Immature natural killer cell (primary cell): Measurements from ENCODE around the gene TRAPPC14. TPM values are rescaled to one million over a fixed set of nuclear protein-coding genes. Genes with fewer than 3 reads are reported as not detected.

Source experiments
- DNase-seq, 3 donors: peaks; one replicate each; pipeline ENCODE4 v3.0.0; 2022; ENCODE audit warnings: mixed read lengths in 1 of 3
- H3K27ac Mint-ChIP-seq, 6 donors: one replicate each; pipeline ENCODE4 v1.8.0; 2020; ENCODE audit warnings: mixed read lengths in 6 of 6, mild to moderate bottlenecking in 5 of 6, inconsistent platforms in 4 of 6, moderate library complexity in 3 of 6
- H3K27me3 Mint-ChIP-seq, 3 donors: one replicate each; pipeline ENCODE4 v1.8.0; 2020 to 2021; ENCODE audit warnings: low read depth in 3 of 3, mild to moderate bottlenecking in 3 of 3, mixed read lengths in 3 of 3, moderate library complexity in 3 of 3, inconsistent platforms in 1 of 3
- H3K36me3 Mint-ChIP-seq, 3 donors: one replicate each; pipeline ENCODE4 v1.8.0; 2020; ENCODE audit warnings: mixed read lengths in 3 of 3, inconsistent platforms in 2 of 3, mild to moderate bottlenecking in 2 of 3
- H3K4me1 Mint-ChIP-seq, 2 donors: one replicate each; pipeline ENCODE4 v1.8.0; 2020; ENCODE audit warnings: inconsistent platforms in 2 of 2, mild to moderate bottlenecking in 2 of 2, mixed read lengths in 2 of 2, moderate library complexity in 1 of 2
- H3K4me3 Mint-ChIP-seq, 5 donors: one replicate each; pipeline ENCODE4 v1.8.0; 2020; ENCODE audit warnings: mild to moderate bottlenecking in 5 of 5, mixed read lengths in 5 of 5, inconsistent platforms in 3 of 5, moderate library complexity in 3 of 5
- H3K9me3 Mint-ChIP-seq, 6 donors: one replicate each; pipeline ENCODE4 v1.8.0; 2020; ENCODE audit warnings: mild to moderate bottlenecking in 6 of 6, mixed read lengths in 6 of 6, inconsistent platforms in 4 of 6, moderate library complexity in 3 of 6
- polyA plus RNA-seq, 3 donors: library from polyadenylated mRNA; unstranded; fragments of 300-500 nt; fragmentation: Illumina TruSeq; gene quantifications; one replicate each; pipeline ENCODE4 v1.2.3, GENCODE V29; 2021

Gene TRAPPC14
- polyA plus RNA-seq, 3 donors from 2014 or later, result 0.71 to 2.9 (median 1.8) TPM

GRCh38 chr7:100167912-100168323 lies 9.4 kb upstream of the TRAPPC14 start:
- H3K27me3 Mint-ChIP-seq, result peaks cover 24 to 45% (median 30%) of the 10 kb centered on the region in 3 donors
- H3K4me3 Mint-ChIP-seq, result peak overlapping the region; percentile 8 to 71 (median 26)
- peak overlapping the region in 1 of 6 donors; percentile 4 for H3K27ac Mint-ChIP-seq
- peaks cover 26 to 31% of the 10 kb centered on the region in 2 donors for H3K4me1 Mint-ChIP-seq
- H3K36me3 Mint-ChIP-seq, result no peaks in the 10 kb centered on the region
- no peak for DNase-seq
- peaks cover 0 to 2% (median 0%) of the 10 kb centered on the region in 6 donors for H3K9me3 Mint-ChIP-seq

GRCh38 chr7:100166970-100167911 lies 8.7 kb upstream of the TRAPPC14 start:
- H3K27ac Mint-ChIP-seq, result no peak overlapping the region
- H3K4me3 Mint-ChIP-seq, result peak overlapping the region in 2 of 5 donors; percentile 26 to 71
- no peaks in the 10 kb centered on the region for H3K36me3 Mint-ChIP-seq
- H3K4me1 Mint-ChIP-seq, result peaks cover 26 to 31% of the 10 kb centered on the region in 2 donors
- no peak for DNase-seq
- H3K27me3 Mint-ChIP-seq, result peaks cover 24 to 47% (median 30%) of the 10 kb centered on the region in 3 donors
- H3K9me3 Mint-ChIP-seq, result peaks cover 0 to 2% (median 0%) of the 10 kb centered on the region in 6 donors

GRCh38 chr7:100166317-100166940 lies 7.9 kb upstream of the TRAPPC14 start:
- H3K27me3 Mint-ChIP-seq, result peaks cover 26 to 47% (median 28%) of the 10 kb centered on the region in 3 donors
- no peaks in the 10 kb centered on the region for H3K36me3 Mint-ChIP-seq
- H3K9me3 Mint-ChIP-seq, result peaks cover 0 to 2% (median 0%) of the 10 kb centered on the region in 6 donors
- DNase-seq, result no peak
- H3K4me1 Mint-ChIP-seq, result peaks cover 23 to 26% of the 10 kb centered on the region in 2 donors
- no peak overlapping the region for H3K27ac Mint-ChIP-seq
- H3K4me3 Mint-ChIP-seq, result peak overlapping the region in 1 of 5 donors; percentile 44

- Mint-ChIP-seq H3K4me1 (peaks cover 21 to 22% of the 10 kb centered on the region in 2 donors), H3K27ac (no peak overlapping the region), H3K27me3 (peaks cover 20 to 31% (median 20%) of the 10 kb centered on the region in 3 donors), H3K4me3 (no peak overlapping the region), H3K36me3 (no peaks in the 10 kb centered on the region), H3K9me3 (no peaks in the 10 kb centered on the region)
- no peak for DNase-seq
These were observed 5.3 kb upstream of the TRAPPC14 start for GRCh38 chr7:100163871-100164270.

- H3K9me3 Mint-ChIP-seq, result no peaks in the 10 kb centered on the region
- H3K36me3 Mint-ChIP-seq, result no peaks in the 10 kb centered on the region
- DNase-seq, result no peak
- H3K4me3 Mint-ChIP-seq, result no peak overlapping the region
- peaks cover 15 to 17% of the 10 kb centered on the region in 2 donors for H3K4me1 Mint-ChIP-seq
- peak overlapping the region in 1 of 6 donors; percentile 4 for H3K27ac Mint-ChIP-seq
- peaks cover 14 to 23% (median 19%) of the 10 kb centered on the region in 3 donors for H3K27me3 Mint-ChIP-seq
These were observed 4.5 kb upstream of the TRAPPC14 start for GRCh38 chr7:100163006-100163531.

- H3K27ac Mint-ChIP-seq, result no peak overlapping the region
- H3K27me3 Mint-ChIP-seq, result peaks cover 0 to 12% (median 9%) of the 10 kb centered on the region in 3 donors
- H3K4me3 Mint-ChIP-seq, result peak overlapping the region in 3 of 5 donors; percentile 7 to 83 (median 78)
- DNase-seq, result no peak
- H3K4me1 Mint-ChIP-seq, result peaks cover 28 to 29% of the 10 kb centered on the region in 2 donors
- H3K36me3 Mint-ChIP-seq, result peaks cover 0 to 4% (median 0%) of the 10 kb centered on the region in 3 donors
- H3K9me3 Mint-ChIP-seq, result no peaks in the 10 kb centered on the region
These were observed 1.5 kb upstream of the TRAPPC14 start for GRCh38 chr7:100160067-100160466.

GRCh38 chr7:100159099-100159623 lies 638 bp upstream of the TRAPPC14 start:
- Mint-ChIP-seq H3K4me1 (peaks cover 29 to 30% of the 10 kb centered on the region in 2 donors), H3K4me3 (peak overlapping the region; percentile 78 to 85 (median 83)), H3K36me3 (peaks cover 0 to 4% (median 0%) of the 10 kb centered on the region in 3 donors), H3K9me3 (no peaks in the 10 kb centered on the region), H3K27me3 (peaks cover 0 to 12% (median 9%) of the 10 kb centered on the region in 3 donors), H3K27ac (peak overlapping the region; percentile 66 to 86 (median 79))
- DNase-seq, result no peak

- peaks cover 32% of the 10 kb centered on the region in 2 donors for H3K4me1 Mint-ChIP-seq
- no peak for DNase-seq
- peaks cover 1 to 4% (median 1%) of the 10 kb centered on the region in 3 donors for H3K36me3 Mint-ChIP-seq
- no peaks in the 10 kb centered on the region for H3K9me3 Mint-ChIP-seq
- peak overlapping the region; percentile 83 to 90 (median 86) for H3K4me3 Mint-ChIP-seq
- peak overlapping the region; percentile 70 to 94 (median 90) for H3K27ac Mint-ChIP-seq
- H3K27me3 Mint-ChIP-seq, result peaks cover 0 to 12% (median 5%) of the 10 kb centered on the region in 3 donors
These were observed 942 bp downstream of the TRAPPC14 start for GRCh38 chr7:100157334-100158228.

GRCh38 chr7:100157069-100157333 lies 1.5 kb downstream of the TRAPPC14 start:
- Mint-ChIP-seq H3K4me1 (peaks cover 36 to 37% of the 10 kb centered on the region in 2 donors), H3K27ac (peak overlapping the region; percentile 67 to 93 (median 81)), H3K27me3 (peaks cover 0 to 12% (median 4%) of the 10 kb centered on the region in 3 donors), H3K36me3 (peaks cover 4 to 8% (median 6%) of the 10 kb centered on the region in 3 donors), H3K9me3 (no peaks in the 10 kb centered on the region), H3K4me3 (peak overlapping the region; percentile 48 to 86 (median 70))
- no peak for DNase-seq

GRCh38 chr7:100156331-100157068 lies 2.0 kb downstream of the TRAPPC14 start:
- Mint-ChIP-seq H3K27ac (peak overlapping the region; percentile 67 to 84 (median 81)), H3K4me1 (peaks cover 38 to 42% of the 10 kb centered on the region in 2 donors), H3K36me3 (peaks cover 4 to 8% (median 6%) of the 10 kb centered on the region in 3 donors), H3K4me3 (peak overlapping the region; percentile 48 to 86 (median 70)), H3K27me3 (peaks cover 0 to 9% (median 4%) of the 10 kb centered on the region in 3 donors), H3K9me3 (no peaks in the 10 kb centered on the region)
- no peak for DNase-seq

- H3K27me3 Mint-ChIP-seq, result peaks cover 0 to 9% (median 4%) of the 10 kb centered on the region in 3 donors
- peaks cover 38 to 42% of the 10 kb centered on the region in 2 donors for H3K4me1 Mint-ChIP-seq
- DNase-seq, result no peak
- H3K36me3 Mint-ChIP-seq, result peaks cover 4 to 8% (median 6%) of the 10 kb centered on the region in 3 donors
- H3K27ac Mint-ChIP-seq, result peak overlapping the region in 4 of 6 donors; percentile 47 to 83 (median 66)
- no peaks in the 10 kb centered on the region for H3K9me3 Mint-ChIP-seq
- peak overlapping the region in 3 of 5 donors; percentile 9 to 56 (median 18) for H3K4me3 Mint-ChIP-seq
These were observed 2.8 kb downstream of the TRAPPC14 start for GRCh38 chr7:100155553-100156317.
